NCI-H524 (cell line): ENCODE measurements around the gene AZIN2.
A peak's percentile ranks its signal among the peaks of the same experiment; 100 is the strongest.

ENCODE experiments used
- DNase-seq, 2 experiments: peaks; one replicate each; lab custom pipeline; 2025; lab: John Stamatoyannopoulos, UW

The AZIN2 gene

DNA sequence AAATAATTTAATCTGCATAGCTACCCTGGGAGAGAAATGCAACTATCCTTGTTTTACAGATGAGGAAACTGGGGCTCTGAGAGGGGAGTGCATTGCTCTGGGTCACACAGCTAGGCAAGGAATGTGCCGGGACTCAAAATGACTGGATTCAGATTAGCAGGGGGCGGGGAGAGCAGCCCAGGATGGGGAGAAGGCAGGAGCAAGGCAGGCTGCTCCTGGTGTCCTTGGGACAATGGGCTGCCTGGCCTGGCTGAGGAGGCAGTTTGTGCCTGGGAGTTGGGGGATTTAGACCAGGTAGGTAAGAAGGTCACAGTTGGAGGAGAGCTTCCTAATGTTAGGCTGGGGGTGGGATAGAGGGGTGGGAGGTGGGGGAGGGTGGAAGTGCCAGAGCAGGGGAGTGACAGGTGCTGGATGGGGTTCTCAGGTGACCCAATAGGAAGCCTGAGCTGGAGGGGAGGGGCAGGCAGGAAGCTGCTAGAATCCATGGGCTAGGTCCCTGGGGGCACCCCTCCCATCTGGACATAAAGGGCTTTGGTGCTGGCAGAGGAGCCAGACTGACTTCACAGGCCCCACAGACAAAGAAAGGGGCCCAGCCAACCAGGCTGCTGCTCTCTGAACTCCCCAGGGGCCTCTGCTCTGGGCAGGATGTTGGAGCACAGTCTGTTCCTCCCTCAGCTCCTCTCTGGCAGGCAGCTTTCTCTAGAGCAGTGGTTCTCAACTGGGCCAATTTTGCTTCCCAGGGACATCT is 71.9 kb downstream of the AZIN2 start:
- DNase-seq, result peak; percentile 98 to 99

- no peak for DNase-seq
These were observed 72.7 kb downstream of the AZIN2 start for GRCh38 chr1:33153650-33154049.

DNA sequence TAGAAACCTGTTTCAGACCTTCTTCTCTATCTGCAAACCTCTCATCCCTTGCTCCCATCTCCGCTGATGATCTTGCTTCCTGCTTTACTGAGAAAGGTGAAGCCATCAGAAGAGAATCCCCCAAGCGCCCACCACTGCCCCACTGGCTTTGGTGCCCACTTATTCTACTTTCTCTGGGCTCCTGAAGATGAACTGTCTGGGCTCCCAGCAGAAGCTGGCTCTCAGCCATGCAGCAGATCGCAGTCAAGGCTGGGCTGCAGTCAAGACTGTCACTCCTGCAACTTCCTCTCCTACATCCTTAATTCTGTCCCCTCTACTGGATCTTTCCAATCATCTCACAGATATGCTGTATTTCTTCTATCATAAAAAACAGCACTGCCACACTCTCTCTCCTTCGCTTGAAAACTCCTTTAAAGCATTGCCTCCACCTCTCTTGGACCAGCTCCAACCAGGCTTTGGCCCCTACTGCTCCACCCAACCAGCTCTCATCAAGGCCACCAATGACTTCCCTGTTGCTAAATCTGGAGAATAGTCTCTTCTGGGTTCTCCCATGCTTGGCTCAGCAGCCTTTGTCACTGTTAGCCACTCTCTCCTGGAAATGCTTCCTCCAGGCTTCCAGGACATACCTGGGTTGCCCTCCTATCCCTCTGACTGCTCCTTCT is 75.1 kb downstream of the AZIN2 start:
- DNase-seq, result no peak

DNA sequence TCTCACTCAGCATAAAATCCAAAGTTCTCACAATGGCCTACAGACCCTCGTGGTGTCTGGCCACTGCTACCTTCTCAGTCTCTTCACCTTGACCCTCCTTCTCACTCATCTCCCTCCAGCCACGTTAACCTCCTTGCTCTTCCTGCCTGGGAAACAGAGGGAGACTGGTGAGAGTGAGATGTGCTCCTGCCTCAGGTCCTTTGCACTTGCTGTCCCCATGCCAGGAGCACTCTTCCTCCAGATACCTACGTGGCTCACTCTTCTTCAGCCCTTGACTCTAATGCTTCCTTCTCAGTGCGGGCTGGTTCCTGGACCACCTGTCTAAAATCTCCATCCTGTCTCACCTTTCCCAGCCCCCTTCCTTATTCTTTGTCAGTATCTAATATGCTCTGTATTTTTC is 76.2 kb downstream of the AZIN2 start:
- no peak for DNase-seq

- DNase-seq, result no peak
These were observed 77.4 kb downstream of the AZIN2 start for GRCh38 chr1:33158366-33158765.

GRCh38 chr1:33159577-33159976 is 78.6 kb downstream of the AZIN2 start:
- no peak for DNase-seq

DNA sequence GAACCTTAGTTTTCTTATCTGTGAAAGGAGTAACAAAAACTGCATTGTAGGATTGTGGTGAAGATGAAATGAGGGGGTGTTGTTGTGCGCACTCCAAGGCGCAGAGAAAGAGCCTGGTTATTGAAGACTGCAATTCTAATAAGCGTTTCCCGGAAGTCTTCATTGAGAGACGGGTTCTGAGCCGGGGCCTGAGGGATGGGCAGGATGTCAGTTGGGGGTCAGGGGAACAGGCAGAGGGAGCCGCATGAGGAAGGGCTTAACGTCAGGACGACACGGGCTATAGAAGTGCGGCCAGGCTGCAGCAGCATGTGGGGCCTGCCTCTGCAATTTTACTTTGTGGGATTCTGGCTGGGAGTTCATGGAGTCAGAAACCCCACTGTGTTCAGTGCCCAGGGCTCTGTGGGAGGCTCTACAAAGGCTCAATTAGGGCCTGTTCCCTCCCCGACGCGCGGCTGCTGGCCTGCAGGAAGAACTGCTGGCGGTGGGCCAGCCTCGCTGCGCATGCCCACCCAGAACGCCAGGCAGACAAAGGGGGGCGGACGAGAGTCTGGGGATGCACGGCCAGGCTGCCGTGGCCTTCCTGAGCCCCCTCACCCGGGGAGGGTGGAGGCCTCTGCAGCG is 80.2 kb downstream of the AZIN2 start:
- DNase-seq, result peak in 1 of 2 experiments; percentile 44

DNA sequence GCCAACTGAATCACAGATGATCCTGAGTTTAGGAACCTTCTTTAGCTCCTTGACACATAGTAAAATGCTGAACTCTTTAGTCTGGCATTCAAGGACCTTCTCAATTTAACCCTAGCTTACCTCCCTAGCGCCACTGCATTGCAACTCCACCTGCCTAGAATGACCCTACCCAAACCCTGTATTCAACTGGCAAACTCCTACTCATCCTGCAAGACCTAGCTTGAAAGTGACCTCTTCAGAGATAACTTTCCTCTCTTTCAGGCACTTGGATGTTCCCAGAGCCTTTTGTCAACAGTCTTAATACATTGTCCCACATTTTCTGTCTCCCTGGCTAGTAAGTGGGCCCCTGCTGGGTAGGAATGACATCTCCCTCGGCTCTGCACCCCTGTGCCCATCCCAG is 81.2 kb downstream of the AZIN2 start:
- no peak for DNase-seq

DNA sequence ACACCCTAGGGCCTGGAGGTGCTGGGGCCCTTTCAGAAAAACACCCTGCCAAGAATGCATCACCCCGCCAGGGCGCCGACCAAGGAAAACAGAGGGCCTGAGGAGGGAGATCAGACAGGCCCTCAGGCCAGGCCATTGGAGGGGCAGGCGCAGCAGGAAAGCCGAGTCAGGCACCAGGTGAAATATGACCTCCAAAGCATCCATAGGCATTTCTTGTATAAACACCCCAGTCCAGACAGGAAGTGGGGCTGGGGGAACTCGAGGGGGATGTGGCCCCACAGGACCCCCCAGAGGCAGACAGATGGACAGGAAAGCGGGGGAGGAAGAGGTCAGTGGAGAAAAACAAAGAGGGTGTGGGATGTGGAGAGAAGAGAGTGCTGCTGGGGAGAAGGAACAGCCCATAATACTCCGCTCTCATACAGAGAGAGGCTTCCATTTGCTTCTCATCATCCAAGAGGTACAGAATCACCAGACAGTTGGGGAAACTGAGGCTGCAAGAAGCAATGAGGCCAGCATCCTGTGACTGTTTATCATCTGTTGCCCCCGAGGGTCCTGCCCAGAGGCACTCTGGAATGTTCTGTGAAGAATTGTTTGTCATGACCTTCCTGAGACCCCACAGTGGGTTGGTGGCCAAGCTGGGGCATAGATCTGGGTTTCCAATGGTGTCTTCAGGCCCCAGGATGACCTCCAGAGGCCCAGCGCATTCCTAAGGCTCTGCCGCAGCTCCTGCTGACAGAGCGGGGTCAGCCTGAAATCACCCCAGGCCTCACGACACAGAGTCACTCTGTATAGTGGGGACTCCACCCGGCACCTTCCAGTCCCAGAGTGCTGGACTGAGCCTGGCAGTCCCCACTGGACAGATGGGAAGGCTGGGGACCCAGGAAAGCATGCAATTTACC is 82.9 kb downstream of the AZIN2 start:
- DNase-seq, result no peak

- no peak for DNase-seq
These were observed 84.3 kb downstream of the AZIN2 start for GRCh38 chr1:33165209-33165608.

DNA sequence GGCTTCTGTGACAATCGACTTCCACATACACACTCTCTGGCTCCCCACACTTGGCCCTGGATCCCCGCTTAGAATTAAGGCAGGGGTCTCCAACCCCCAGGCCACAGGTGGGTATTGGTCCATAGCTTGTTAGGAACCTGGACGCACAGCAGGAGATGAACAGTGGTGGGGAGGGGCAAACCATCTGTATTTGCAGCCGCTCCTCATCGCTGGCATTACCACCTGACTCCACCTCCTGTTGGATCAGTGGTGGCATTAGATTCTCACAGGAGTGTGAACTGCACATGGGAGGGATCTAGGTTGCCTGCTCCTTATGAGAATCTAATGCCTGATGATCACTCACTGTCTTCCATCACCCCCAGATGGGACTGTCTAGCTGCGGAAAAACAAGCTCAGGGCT is 84.9 kb downstream of the AZIN2 start:
- DNase-seq, result no peak

- DNase-seq, result no peak
These were observed 86.9 kb downstream of the AZIN2 start for GRCh38 chr1:33167650-33168447.

DNA sequence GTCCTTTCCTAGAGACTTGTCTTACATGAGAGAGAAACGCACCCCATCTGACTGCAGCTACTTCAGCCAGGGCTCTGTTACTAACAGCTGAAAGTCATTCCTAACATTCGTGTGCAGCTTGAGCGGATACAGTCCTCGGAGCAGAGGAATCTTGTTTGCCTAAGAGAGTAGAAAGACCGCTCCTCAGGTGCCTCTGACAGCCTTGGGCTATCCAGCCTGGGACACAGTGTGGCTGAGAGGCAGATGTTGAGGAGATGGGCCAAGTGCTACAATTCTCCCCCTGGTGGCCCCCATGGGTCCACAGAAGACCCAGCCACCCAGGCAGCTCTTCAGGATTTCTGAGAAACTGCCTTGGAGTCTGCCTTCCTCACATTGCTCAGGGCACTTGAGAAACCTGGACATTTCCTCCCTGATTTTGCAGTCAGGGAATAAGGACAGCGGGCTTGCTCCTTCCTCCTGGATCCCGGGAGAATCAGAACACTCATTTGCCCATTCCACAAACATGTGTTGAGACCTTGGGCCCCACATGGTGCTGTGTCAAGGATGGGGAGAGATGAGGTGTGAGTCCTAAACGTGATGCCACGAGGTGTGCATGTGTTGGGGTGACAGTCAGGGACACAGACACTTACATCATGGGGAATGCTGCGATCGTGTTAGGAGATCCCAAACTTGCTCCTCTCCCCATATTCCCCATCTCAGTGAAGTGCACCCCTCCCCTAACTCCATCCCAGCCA is 87.8 kb downstream of the AZIN2 start:
- peak in 1 of 2 experiments; percentile 18 for DNase-seq

DNA sequence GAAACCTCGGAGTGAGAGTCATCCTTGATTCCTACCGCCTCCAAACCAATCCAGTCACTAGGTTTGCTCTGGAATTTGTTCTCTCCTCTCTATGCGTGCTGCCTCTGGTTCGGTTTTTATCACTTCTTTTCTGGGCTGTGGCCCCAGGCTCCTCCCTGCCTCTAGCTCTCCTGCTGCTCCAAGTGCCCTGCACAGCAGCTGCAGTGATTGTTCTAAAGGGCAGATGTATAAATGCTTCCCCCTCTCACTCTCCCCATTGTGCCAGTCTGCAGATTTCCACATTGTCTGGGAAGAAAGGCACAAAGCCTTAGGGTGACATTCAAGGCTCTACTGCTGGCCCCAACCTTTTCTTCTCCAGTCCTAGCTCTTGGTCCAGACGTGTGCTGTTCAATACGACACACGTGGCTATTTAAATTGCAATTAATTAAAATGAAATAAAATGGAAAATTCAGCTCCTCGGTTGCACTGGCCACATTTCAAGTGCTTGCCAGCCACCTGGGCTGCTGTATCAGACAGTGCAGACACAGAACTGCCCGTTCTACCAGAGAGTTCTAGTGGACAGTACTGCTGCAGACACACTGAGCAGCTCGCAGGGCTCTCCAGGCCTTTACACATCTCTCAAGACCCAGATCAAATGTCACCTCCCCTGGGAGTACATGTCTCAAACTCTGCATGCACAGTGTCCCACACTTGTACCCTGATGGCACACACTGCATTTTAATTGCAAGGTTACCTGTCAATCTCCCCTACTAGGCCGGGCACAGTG is 88.5 kb downstream of the AZIN2 start:
- peak in 1 of 2 experiments; percentile 45 for DNase-seq
